T-helper 1 cell treated with Interleukin-12 subunit alpha and Interleukin-12 subunit beta and Interleukin-4 antibody, amounts not matched to agents 30 μg/mL and 1 μg/mL, for 36 hours (primary cell): Measurements from ENCODE around the gene INTS11.

ENCODE experiments used
- H3K27ac Mint-ChIP-seq: one replicate; pipeline ENCODE4 v1.8.0; 2021; ENCODE audit warnings: mild to moderate bottlenecking, mixed read lengths
- H3K27me3 Mint-ChIP-seq: one replicate; pipeline ENCODE4 v1.8.0; 2021; ENCODE audit warnings: low read depth, mixed read lengths
- H3K36me3 Mint-ChIP-seq: one replicate; pipeline ENCODE4 v1.8.0; 2021; ENCODE audit warnings: low read depth, mixed read lengths
- H3K4me1 Mint-ChIP-seq: one replicate; pipeline ENCODE4 v1.8.0; 2021; ENCODE audit warnings: low read depth, mixed read lengths
- H3K4me3 Mint-ChIP-seq: one replicate; pipeline ENCODE4 v1.8.0; 2021; ENCODE audit warnings: mild to moderate bottlenecking, moderate library complexity, mixed read lengths
- H3K9me3 Mint-ChIP-seq: one replicate; pipeline ENCODE4 v1.8.0; 2021; ENCODE audit warnings: mixed read lengths

Gene INTS11

DNA sequence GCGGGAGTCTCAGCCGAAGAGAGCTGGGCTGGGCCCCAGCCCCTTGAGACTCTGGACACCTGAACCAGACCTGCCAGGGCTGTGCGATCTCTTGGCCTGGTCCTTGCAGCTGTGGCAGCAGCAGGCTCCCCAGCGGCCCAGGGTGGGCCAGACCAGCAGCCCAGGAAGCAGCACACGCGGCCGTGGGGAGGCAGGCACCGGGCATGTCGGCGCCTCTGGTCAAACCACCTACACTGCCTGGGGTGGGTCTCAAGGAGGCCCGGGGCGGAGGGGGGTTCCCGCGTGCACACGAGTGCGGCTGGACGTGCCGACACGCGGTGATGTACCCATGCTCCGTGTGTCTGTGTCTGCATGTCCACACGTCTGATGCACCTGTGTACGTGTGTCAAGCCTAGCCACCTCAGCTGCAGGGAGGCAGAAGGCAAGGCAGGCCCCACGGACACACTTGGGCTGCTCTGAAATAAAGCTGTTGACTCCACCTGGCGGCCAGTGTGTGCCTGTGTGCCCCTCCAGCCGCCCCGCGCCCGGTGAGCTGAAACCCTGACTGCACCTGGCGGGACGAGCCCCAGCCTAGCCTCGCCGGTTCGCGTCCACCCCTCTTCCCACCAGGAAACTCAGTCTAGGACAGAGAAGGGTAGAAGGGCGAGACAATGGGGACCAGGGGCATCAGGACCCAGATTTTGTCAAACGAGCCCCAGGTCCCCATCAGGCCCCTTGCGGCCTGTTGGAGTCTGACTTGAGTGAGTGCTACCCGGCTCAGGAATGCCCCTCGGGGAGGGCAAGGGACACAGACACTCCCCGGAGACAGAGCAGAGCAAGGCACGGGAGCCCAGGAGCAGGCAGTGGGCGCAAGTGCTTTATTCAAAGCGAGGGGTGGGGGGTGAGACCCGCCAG, 32.7 kb downstream of the INTS11 start:
- H3K27ac Mint-ChIP-seq: no peak overlapping the region
- H3K27me3 Mint-ChIP-seq: no peaks in the 10 kb centered on the region
- H3K4me1 Mint-ChIP-seq: no peaks in the 10 kb centered on the region
- no peaks in the 10 kb centered on the region for H3K36me3 Mint-ChIP-seq
- no peak overlapping the region for H3K4me3 Mint-ChIP-seq
- no peaks in the 10 kb centered on the region for H3K9me3 Mint-ChIP-seq

DNA sequence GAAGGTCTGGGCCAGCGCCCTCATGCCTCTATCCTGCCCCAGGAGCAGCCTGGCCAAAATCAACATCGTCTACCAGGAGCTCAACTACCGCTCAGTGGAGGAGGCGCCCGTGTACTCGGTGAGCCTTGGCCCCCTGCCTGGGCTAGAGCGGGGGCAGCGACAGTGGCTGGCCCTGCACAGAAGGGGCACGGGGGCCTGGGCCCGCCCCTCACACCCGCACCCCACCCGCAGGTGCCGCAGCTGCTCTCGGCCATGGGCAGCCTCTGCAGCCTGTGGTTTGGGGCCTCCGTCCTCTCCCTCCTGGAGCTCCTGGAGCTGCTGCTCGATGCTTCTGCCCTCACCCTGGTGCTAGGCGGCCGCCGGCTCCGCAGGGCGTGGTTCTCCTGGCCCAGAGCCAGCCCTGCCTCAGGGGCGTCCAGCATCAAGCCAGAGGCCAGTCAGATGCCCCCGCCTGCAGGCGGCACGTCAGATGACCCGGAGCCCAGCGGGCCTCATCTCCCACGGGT, 33.4 kb downstream of the INTS11 start:
- Mint-ChIP-seq H3K27ac (no peak overlapping the region), H3K36me3 (no peaks in the 10 kb centered on the region), H3K4me3 (no peak overlapping the region), H3K27me3 (no peaks in the 10 kb centered on the region), H3K9me3 (no peaks in the 10 kb centered on the region), H3K4me1 (no peaks in the 10 kb centered on the region)

DNA sequence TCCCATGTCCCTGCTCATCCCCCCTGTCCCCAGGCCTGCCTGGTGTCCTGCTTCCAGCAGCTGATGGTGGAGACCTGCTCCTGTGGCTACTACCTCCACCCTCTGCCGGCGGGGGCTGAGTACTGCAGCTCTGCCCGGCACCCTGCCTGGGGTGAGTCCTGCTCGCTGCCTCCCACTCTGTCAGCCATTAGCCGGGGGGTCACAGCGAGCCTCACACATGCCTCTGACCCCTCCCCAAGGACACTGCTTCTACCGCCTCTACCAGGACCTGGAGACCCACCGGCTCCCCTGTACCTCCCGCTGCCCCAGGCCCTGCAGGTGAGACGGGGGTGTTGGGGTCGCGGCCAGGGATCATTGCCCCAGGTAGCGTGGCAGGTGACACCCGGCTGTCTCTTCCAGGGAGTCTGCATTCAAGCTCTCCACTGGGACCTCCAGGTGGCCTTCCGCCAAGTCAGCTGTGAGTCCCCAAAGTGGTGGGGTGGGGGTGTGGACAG, 34.2 kb downstream of the INTS11 start:
- Mint-ChIP-seq H3K27me3 (no peaks in the 10 kb centered on the region), H3K9me3 (no peaks in the 10 kb centered on the region), H3K27ac (no peak overlapping the region), H3K4me1 (no peaks in the 10 kb centered on the region), H3K36me3 (no peaks in the 10 kb centered on the region), H3K4me3 (no peak overlapping the region)

DNA sequence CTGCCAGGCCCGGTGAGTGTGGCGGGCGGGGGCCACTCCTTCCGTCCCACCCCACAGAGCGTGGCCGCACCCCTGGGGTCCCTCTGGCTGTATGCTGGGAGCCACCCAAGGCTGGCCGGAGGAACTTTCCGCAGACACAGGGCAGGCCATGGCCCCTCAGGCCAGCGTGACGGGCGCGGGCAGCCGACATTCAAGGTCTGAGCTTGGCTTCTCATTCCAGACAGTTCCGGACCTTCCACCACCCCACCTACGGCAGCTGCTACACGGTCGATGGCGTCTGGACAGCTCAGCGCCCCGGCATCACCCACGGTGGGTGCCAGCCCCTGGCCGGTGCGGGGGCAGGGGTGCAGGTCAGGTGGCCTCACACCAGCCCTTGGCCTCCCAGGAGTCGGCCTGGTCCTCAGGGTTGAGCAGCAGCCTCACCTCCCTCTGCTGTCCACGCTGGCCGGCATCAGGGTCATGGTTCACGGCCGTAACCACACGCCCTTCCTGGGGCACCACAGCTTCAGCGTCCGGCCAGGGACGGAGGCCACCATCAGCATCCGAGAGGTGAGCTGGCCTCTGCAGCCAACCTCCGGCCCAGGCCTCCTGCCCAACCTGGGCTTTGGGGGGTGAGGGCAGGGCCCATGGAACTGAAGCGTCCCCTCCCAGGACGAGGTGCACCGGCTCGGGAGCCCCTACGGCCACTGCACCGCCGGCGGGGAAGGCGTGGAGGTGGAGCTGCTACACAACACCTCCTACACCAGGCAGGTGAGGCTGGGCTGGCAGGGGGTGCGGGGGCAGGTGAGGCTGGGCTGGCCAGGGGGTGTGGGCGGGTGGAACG, 37.0 kb downstream of the INTS11 start:
- Mint-ChIP-seq H3K36me3 (no peaks in the 10 kb centered on the region), H3K27me3 (no peaks in the 10 kb centered on the region), H3K9me3 (no peaks in the 10 kb centered on the region), H3K4me3 (no peak overlapping the region), H3K4me1 (no peaks in the 10 kb centered on the region), H3K27ac (no peak overlapping the region)

DNA sequence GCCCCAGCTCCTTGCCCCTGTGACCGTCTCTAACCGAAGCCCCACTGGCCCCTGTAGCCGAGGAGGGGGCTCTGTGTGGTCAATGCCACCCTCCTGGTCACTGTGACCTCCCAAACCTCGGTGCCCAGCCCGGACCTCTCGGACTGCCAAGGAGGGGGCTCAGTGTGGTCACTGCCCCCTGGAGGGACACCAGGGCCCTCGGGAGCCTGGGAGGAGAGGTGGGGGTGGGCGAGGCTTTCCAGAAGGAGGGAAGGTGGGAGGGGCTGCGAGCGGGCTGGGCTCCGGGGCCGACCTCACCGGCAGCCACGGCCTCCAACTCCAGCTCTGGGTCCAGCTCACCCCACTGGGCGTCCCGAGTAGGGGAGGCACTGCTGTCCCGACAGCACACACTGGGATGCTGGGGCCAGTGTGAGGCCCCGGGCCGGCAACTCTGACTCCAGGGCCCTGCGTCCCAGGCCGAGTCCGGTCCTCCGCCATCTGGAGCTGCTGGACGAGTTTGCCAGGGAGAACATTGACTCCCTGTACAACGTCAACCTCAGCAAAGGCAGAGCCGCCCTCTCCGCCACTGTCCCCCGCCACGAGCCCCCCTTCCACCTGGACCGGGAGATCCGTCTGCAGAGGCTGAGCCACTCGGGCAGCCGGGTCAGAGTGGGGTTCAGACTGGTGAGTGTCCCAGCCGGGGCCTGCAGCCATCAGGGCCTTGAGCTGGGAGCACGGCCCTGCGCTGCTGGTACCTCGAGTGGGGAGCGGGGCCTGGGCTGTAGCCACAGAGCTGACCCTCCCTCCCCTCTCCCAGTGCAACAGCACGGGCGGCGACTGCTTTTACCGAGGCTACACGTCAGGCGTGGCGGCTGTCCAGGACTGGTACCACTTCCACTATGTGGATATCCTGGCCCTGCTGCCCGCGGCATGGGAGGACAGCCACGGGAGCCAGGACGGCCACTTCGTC, 37.9 kb downstream of the INTS11 start:
- Mint-ChIP-seq H3K9me3 (no peaks in the 10 kb centered on the region), H3K27ac (no peak overlapping the region), H3K27me3 (no peaks in the 10 kb centered on the region), H3K4me1 (no peaks in the 10 kb centered on the region), H3K4me3 (no peak overlapping the region), H3K36me3 (no peaks in the 10 kb centered on the region)

DNA sequence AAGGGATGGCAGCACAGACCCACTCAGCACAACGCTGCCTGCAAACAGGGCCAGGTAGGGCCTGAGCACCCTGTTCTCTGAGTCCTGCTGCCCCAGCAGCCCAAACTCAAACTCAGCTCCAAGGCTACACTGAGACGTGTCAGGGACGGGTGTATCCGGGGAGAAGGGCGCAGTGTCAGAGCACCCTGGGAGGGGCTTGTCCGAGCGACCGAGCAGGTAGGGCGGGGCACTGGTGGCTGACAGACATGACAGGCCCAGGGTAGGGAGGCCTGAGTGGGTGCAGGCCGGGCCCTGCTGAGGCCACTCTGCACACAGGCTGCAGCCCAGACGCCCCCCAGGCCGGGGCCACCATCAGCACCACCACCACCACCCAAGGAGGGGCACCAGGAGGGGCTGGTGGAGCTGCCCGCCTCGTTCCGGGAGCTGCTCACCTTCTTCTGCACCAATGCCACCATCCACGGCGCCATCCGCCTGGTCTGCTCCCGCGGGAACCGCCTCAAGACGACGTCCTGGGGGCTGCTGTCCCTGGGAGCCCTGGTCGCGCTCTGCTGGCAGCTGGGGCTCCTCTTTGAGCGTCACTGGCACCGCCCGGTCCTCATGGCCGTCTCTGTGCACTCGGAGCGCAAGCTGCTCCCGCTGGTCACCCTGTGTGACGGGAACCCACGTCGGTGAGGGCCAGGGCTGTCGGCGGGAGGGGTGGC, 38.7 kb downstream of the INTS11 start:
- Mint-ChIP-seq H3K4me3 (no peak overlapping the region), H3K27me3 (no peaks in the 10 kb centered on the region), H3K9me3 (no peaks in the 10 kb centered on the region), H3K36me3 (no peaks in the 10 kb centered on the region), H3K4me1 (no peaks in the 10 kb centered on the region), H3K27ac (no peak overlapping the region)

DNA sequence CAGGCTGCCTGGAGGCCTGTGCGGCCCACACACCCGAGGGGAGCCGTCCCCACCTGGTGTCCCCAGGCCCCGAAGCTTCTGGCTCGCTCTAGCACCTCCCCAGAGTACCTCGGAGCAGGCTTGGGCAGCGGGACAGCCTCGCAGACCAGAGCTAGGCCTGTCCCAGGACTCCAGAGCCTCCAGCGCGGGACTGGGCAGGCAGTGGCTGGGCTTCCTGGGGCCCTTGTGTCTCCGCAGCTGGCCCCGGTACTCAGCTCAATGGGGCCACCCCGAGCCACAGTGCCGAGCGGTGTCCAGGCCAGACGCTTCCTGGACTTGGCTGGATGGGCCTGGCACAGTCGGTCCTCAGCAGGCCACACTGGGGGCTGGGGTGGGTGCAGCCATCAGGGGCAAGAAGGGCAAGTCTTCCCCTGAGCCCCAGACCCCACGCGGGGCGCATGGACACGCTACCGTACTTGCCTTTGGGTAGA, 39.3 kb downstream of the INTS11 start:
- Mint-ChIP-seq H3K4me1 (no peaks in the 10 kb centered on the region), H3K36me3 (no peaks in the 10 kb centered on the region), H3K27me3 (no peaks in the 10 kb centered on the region), H3K9me3 (no peaks in the 10 kb centered on the region), H3K4me3 (no peak overlapping the region), H3K27ac (no peak overlapping the region)

DNA sequence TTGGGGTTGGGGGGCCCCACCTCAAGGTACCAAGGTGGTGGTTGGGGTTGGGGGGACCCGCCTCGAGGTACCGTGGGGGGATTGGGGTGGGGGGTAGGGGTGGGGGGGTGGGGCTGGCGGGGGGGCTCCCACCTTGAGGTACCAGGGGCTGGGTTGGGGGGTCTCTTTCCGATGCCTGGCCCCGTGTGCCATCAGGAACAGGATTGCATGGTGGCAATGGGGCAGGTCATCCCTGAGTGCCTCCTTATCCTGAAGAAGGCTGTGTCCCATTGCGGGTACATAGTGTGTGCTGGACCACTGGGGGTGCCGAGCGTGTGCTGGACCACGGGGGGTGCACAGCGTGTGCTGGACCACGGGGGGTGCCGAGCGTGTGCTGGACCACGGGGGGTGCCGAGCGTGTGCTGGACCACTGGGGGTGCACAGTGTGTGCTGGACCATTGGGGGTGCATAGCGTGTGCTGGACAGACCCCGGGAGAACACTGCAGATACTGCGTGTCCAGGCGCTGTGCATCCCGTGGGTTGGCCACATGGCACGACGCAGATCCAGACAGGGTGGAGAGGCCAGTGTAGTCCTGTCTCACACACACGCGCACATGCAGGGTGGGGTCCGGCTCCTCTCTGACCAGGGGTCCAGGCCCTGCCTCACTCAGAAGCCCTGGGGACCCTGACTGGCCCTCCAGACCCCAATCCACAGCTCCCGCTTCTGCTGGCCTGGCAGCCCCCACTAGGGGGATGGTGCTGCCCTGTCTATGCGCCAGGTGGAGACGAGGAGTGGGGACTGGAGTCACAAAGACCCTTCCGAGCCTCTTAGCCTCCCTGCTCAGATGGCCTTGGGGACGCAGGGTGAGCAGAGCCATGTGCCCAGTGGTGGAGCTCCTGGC, 40.0 kb downstream of the INTS11 start:
- no peaks in the 10 kb centered on the region for H3K36me3 Mint-ChIP-seq
- H3K27ac Mint-ChIP-seq: no peak overlapping the region
- no peaks in the 10 kb centered on the region for H3K4me1 Mint-ChIP-seq
- H3K4me3 Mint-ChIP-seq: no peak overlapping the region
- no peaks in the 10 kb centered on the region for H3K9me3 Mint-ChIP-seq
- H3K27me3 Mint-ChIP-seq: no peaks in the 10 kb centered on the region

DNA sequence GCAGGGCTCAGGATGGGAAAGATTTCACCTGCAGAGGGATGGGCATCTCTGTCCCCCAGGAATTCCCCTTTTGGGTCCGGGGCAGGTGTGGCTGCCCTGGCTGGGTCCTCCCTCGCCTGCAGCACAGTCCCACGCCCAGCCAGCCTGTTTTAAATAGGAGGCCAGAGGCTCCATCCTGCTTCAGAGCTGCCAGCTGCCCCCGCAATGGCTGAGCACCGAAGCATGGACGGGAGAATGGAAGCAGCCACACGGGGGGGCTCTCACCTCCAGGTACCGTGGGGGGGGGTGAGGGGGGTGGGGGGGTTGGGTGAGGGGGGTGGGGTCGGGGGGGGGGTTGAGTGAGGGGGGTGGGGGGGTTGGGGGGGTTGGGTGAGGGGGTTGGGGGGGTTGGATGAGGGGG, 40.6 kb downstream of the INTS11 start:
- no peak overlapping the region for H3K4me3 Mint-ChIP-seq
- H3K27me3 Mint-ChIP-seq: no peaks in the 10 kb centered on the region
- H3K4me1 Mint-ChIP-seq: no peaks in the 10 kb centered on the region
- H3K27ac Mint-ChIP-seq: no peak overlapping the region
- no peaks in the 10 kb centered on the region for H3K36me3 Mint-ChIP-seq
- H3K9me3 Mint-ChIP-seq: no peaks in the 10 kb centered on the region

DNA sequence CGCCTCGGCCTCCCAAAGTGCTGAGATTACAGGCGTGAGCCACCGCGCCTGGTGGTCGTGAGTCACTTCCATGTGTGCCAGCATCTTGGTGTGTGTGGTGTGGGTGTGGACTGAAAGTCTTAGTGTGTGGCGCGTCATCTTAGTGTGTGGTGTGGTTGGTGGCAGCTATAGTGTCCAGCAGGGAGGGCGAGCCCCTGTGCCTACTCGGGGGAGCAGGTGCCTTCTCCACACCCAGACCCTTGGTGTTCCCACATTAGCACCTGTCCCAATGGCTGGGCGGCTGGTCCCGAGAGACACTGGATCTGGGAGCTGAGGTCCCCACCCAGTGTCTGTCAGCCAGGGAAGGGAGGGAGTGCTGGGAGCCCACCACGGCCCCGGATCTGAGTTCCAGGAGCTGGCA, 41.5 kb downstream of the INTS11 start:
- no peak overlapping the region for H3K4me3 Mint-ChIP-seq
- H3K27ac Mint-ChIP-seq: no peak overlapping the region
- H3K27me3 Mint-ChIP-seq: no peaks in the 10 kb centered on the region
- H3K9me3 Mint-ChIP-seq: no peaks in the 10 kb centered on the region
- H3K4me1 Mint-ChIP-seq: no peaks in the 10 kb centered on the region
- H3K36me3 Mint-ChIP-seq: no peaks in the 10 kb centered on the region

DNA sequence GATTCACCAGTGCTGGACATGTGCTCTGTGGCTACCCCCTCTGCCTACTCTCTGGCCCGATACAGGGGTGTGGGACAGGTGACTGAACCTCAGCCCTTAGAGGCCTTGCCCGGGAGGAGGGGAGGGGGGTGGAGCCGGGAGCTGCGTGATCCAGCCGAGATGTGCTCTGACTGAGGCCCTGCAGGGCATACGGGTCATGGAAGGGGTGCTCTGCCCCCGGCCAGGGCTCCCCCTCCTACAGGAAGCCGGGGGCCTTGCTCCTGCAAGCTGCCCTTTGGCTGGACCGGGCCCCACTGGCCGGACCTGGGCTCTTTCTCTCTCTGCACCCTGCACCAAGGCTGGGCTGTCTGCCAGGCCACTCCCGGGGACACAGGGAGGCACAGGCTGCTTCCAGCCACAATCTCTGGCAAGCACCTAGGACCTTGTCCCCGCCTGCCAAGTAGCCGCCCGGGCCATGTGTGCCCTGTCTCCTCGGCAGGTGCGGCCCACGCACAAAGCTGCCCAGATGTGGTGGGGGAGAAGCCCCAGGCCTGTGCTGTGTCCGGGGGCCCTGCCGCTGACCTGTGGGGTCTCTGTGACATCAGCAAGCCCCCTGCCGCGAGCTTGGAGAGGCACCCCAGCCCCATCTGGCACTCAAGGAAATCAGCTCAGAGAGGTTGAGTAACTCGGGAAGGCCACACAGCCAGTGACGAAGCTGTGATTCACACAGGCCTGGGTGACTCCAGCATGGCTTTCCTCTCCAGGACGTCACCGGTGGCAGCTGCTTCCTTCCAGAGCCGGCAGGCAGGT, 42.7 kb downstream of the INTS11 start:
- Mint-ChIP-seq H3K4me1 (no peaks in the 10 kb centered on the region), H3K9me3 (no peaks in the 10 kb centered on the region), H3K27ac (no peak overlapping the region), H3K27me3 (no peaks in the 10 kb centered on the region), H3K36me3 (no peaks in the 10 kb centered on the region), H3K4me3 (no peak overlapping the region)

DNA sequence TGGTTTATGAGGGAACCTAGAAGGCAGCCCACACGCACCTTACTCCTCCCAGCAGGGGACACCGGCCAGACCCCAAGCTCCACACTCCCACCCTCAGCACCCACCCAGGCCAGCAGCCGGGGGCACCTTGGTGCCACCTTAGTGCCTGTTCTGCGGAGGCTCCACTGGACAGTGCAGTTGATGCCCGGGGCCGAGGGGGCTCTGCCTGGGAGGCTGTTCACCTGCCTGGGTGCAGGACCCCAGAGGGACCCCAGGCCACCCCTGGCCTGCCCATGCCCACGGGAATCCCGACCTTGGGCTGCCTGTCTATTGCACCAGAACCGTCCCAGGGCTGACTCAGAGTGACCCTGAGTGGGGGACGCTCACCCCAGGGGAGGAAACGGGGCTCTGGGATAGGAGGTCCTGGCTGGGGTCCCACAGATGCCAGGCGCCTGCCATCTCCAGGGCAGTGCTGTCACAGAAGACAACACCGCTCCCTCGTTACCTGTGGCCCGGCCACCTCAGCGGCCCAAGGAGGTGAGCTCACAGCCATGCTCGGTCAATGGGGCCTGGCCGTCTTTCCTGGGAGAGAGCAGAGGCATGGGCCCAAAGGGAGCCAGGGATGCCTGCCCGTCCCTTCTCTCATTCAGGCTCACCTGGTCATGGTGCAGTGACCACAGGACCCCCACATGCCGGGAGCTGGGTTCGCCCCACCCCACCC, 43.5 kb downstream of the INTS11 start:
- no peaks in the 10 kb centered on the region for H3K27me3 Mint-ChIP-seq
- no peak overlapping the region for H3K27ac Mint-ChIP-seq

More for the DNA sequence above, 43.5 kb downstream of the INTS11 start:
- H3K4me3 Mint-ChIP-seq: no peak overlapping the region
- H3K4me1 Mint-ChIP-seq: no peaks in the 10 kb centered on the region
- H3K9me3 Mint-ChIP-seq: no peaks in the 10 kb centered on the region
- H3K36me3 Mint-ChIP-seq: no peaks in the 10 kb centered on the region
